Measurements from ENCODE around the gene BCAR1.
"Not testable (repeated sequence)": the region's sequence is repeated elsewhere in the genome, so short reads cannot be mapped to it uniquely, and the experiment has no call there.

BCAR1 gene

DNA sequence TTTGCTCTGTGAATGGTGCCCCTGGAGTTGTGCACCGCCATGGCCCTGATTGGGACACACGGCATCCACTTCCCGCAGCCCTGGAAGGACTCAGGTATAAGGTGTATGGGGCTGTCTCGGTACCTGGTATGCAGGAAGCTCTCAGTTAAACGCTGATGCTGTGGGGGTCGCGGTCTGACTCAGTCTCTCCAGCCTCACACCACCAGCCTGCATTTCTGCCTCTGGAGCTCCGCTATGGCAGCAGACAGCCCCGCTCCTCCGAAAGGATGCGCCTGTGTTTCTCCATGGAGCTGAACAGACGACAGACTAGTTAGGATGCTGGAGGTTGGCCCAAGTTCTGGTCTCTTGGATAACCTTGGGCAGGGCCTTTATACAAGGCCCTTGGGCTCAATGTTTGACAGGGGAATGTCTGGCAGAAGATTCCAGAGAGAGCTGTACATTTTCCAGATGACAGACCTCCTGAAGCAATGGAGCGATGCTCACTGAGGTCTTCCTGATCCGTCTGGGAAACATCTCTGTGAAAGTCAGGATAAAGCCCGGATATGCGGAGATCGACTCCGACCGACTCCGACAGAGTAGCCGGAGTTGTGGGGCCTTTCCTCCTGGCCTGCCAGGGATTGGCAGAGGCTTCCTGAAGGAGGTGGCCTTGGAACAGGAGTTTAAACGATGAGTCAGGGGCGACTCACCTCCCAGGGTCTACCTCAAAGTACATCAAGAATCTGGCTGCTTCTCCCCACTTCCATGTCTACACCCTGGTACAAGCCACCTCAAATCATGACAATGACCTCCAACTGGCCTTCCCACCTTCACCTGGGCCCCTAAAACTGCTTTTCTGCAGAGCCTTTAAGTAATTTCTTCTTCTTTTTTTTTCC is 21.9 kb upstream of the BCAR1 start:
- H3K27ac ChIP-seq = no peak overlapping the region
- no peaks in the 10 kb centered on the region for H3K9me3 ChIP-seq
- H3K4me1 ChIP-seq (ENCODE audit: control insufficient read depth in 1 of 2, insufficient read depth in 1 of 2, low read depth in 1 of 2, low read length in 1 of 2) = peaks cover 13 to 14% of the 10 kb centered on the region in 2 experiments
- no peak overlapping the region for H3K4me3 ChIP-seq (ENCODE audit: low read depth in 1 of 2, low read length in 1 of 2)
- peaks cover 90% of the 10 kb centered on the region for H3K27me3 ChIP-seq
- no peak for TF ChIP-seq CTCF (IDR thresholded peaks at IDR 0.05)
- H3K36me3 ChIP-seq = no peaks in the 10 kb centered on the region

- peaks cover 93% of the 10 kb centered on the region for H3K27me3 ChIP-seq
- H3K4me1 ChIP-seq (ENCODE audit: control insufficient read depth in 1 of 2, insufficient read depth in 1 of 2, low read depth in 1 of 2, low read length in 1 of 2) = peaks cover 13 to 14% of the 10 kb centered on the region in 2 experiments
- not testable (repeated sequence) for H3K4me3 ChIP-seq (ENCODE audit: low read depth in 1 of 2, low read length in 1 of 2); H3K27ac ChIP-seq; H3K36me3 ChIP-seq; H3K9me3 ChIP-seq
Measured at GRCh38 chr16:75272629-75273028, 21.2 kb upstream of the BCAR1 start.

- no peak for TF ChIP-seq CTCF (IDR thresholded peaks at IDR 0.05)
- peaks cover 13 to 14% of the 10 kb centered on the region in 2 experiments for H3K4me1 ChIP-seq (ENCODE audit: control insufficient read depth in 1 of 2, insufficient read depth in 1 of 2, low read depth in 1 of 2, low read length in 1 of 2)
- H3K36me3 ChIP-seq = no peaks in the 10 kb centered on the region
- H3K4me3 ChIP-seq (ENCODE audit: low read depth in 1 of 2, low read length in 1 of 2) = no peak overlapping the region
- H3K9me3 ChIP-seq = no peaks in the 10 kb centered on the region
- H3K27me3 ChIP-seq = peaks cover 93% of the 10 kb centered on the region
- no peak overlapping the region for H3K27ac ChIP-seq
Measured at GRCh38 chr16:75272097-75272551, 20.7 kb upstream of the BCAR1 start.

DNA sequence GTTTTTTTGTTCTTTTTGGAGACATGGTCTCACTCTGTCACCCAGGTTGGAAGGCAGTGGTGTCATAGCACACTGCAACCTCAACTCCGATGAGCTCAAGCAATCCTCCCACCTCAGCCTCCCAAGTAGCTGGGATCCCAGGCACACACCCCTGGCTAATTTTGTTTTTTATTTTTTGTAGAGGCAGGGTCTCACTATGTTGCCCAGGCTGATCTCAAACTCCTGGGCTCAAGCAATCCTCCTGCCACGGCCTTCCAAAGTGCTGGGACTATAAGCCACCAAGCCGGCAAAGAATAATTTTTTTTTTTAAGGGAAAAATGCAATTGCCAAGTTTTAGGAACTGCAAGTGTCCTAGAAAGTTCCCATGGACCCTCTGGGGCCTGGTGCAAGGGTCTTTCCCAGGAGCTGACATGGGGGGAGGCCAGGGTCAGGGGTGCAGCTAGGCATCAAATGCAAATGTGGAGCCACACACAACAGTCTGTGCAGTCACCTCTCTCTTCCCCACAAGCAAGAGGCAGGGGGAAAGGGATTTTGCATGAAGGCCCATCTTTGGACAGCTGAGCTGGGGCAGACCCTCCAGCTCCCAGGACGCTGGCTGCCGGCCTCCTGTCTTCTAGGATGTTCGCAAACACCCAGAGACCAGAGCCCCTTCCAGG is 20.1 kb upstream of the BCAR1 start:
- H3K27me3 ChIP-seq = peaks cover 93% of the 10 kb centered on the region
- no peaks in the 10 kb centered on the region for H3K36me3 ChIP-seq
- H3K9me3 ChIP-seq = no peaks in the 10 kb centered on the region
- peaks cover 13 to 14% of the 10 kb centered on the region in 2 experiments for H3K4me1 ChIP-seq (ENCODE audit: control insufficient read depth in 1 of 2, insufficient read depth in 1 of 2, low read depth in 1 of 2, low read length in 1 of 2)
- TF ChIP-seq CTCF (IDR thresholded peaks at IDR 0.05) = no peak
- H3K27ac ChIP-seq = no peak overlapping the region
- H3K4me3 ChIP-seq (ENCODE audit: low read depth in 1 of 2, low read length in 1 of 2) = no peak overlapping the region

DNA sequence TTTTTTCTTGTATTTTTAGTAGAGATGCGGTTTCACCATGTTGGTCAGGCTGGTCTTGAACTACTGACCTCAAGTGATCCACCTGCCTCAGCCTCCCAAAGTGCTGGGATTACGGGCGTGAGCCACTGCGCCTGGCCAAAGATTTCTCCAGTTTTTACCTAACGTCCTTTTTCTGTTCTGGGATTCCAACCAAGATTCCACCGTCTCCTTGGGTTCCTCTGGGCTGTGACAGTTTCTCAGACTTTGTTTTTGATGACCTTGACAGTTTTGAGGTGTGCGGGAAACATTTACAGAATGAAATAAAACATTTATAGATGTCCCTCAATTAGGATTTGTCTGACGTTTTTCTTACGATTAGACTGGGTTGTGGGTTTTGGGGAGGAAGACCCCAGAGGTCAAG is 17.9 kb upstream of the BCAR1 start:
- H3K4me3 ChIP-seq (ENCODE audit: low read depth in 1 of 2, low read length in 1 of 2); H3K36me3 ChIP-seq; H3K27ac ChIP-seq; H3K9me3 ChIP-seq: not testable (repeated sequence)
- peaks cover 94% of the 10 kb centered on the region for H3K27me3 ChIP-seq
- peaks cover 17 to 20% of the 10 kb centered on the region in 2 experiments for H3K4me1 ChIP-seq (ENCODE audit: control insufficient read depth in 1 of 2, insufficient read depth in 1 of 2, low read depth in 1 of 2, low read length in 1 of 2)

GRCh38 chr16:75267631-75268264 is 16.3 kb upstream of the BCAR1 start:
- Histone ChIP-seq H3K9me3 (no peaks in the 10 kb centered on the region), H3K4me3 (ENCODE audit: low read depth in 1 of 2, low read length in 1 of 2) (no peak overlapping the region), H3K36me3 (no peaks in the 10 kb centered on the region), H3K27me3 (peaks cover 94% of the 10 kb centered on the region), H3K27ac (no peak overlapping the region), H3K4me1 (ENCODE audit: control insufficient read depth in 1 of 2, insufficient read depth in 1 of 2, low read depth in 1 of 2, low read length in 1 of 2) (peaks cover 15 to 17% of the 10 kb centered on the region in 2 experiments)
- no peak for TF ChIP-seq CTCF (IDR thresholded peaks at IDR 0.05)

Measured in neutrophil (primary cell).